Colonic mucosa (tissue), 4 donors: ENCODE measurements around the gene MARK3. TPM values are rescaled to one million over a fixed set of nuclear protein-coding genes. Genes with fewer than 3 reads are reported as not detected.

Experiments
- DNase-seq: peaks from one replicate; pipeline ENCODE4 v3.0.0-alpha.2; 2020
- H3K27ac ChIP-seq: fragments of 200-600 bp; one replicate; pipeline ENCODE4 v1.8.0; 2021
- H3K27me3 ChIP-seq: fragments of 200-600 bp; one replicate; pipeline ENCODE4 v1.8.0; 2021
- H3K36me3 ChIP-seq: fragments of 200-600 bp; one replicate; pipeline ENCODE4 v1.8.0; 2021
- H3K4me1 ChIP-seq: fragments of 200-600 bp; one replicate; pipeline ENCODE4 v1.8.0; 2021; ENCODE audit warnings: mild to moderate bottlenecking
- H3K4me3 ChIP-seq: fragments of 200-600 bp; one replicate; pipeline ENCODE4 v1.8.0; 2021
- H3K9ac ChIP-seq, 2 donors: one replicate each; pipeline ENCODE4 v1.7.0; 2013; ENCODE audit warnings: control low read depth in 2 of 2, low read depth in 2 of 2, low read length in 2 of 2
- H3K9me3 ChIP-seq: fragments of 200-600 bp; one replicate; pipeline ENCODE4 v1.8.0; 2021
- CTCF ChIP-seq: fragments of 200-600 bp; IDR thresholded peaks from one replicate; pipeline ENCODE4 v1.8.0; 2022; ENCODE audit warnings: antibody characterized with exemption, mild to moderate bottlenecking
- intact Hi-C: fragments of 100-400 bp; cut with DNase I; formaldehyde crosslinking; loops from one replicate; pipeline ENCODE4 v1.14.1; 2022
- total RNA-seq, 2 donors: library from RNA; stranded (reverse); fragmentation: NEBNext Ultra II Directional in 1 of 2; extraction: Animal tissue kit (Norgen Biotek cat#: 25700) in 1 of 2; gene quantifications; one replicate each; pipeline ENCODE4 v1.2.1, GENCODE V29; 2021
- donor health status: healthy.
- donor health status: DM: no; HTN: no; CAD: no.
- donor health status: DM: no; HTN: no; CAD: no.

Gene MARK3
- total RNA-seq, 2 donors from 2014 or later = 52.5 to 63.6 TPM

- H3K36me3 ChIP-seq = no peaks in the 10 kb centered on the region
- H3K27me3 ChIP-seq = no peaks in the 10 kb centered on the region
- H3K9ac ChIP-seq = no peak overlapping the region
- DNase-seq = no peak
- no peaks in the 10 kb centered on the region for H3K4me1 ChIP-seq
- no peak for TF ChIP-seq CTCF
- no peak overlapping the region for H3K4me3 ChIP-seq
- H3K9me3 ChIP-seq = no peaks in the 10 kb centered on the region
- no peak overlapping the region for H3K27ac ChIP-seq
- intact Hi-C loops = no loop called here
Measured at GRCh38 chr14:103402695-103403094, 17.5 kb downstream of the MARK3 start.

GRCh38 chr14:103404032-103404918 is 19.1 kb downstream of the MARK3 start:
- Histone ChIP-seq H3K4me1 (no peaks in the 10 kb centered on the region), H3K36me3 (no peaks in the 10 kb centered on the region), H3K27ac (no peak overlapping the region), H3K9me3 (no peaks in the 10 kb centered on the region), H3K9ac (no peak overlapping the region), H3K27me3 (no peaks in the 10 kb centered on the region), H3K4me3 (no peak overlapping the region)
- intact Hi-C loops = no loop called here
- no peak for DNase-seq
- TF ChIP-seq CTCF = no peak

GRCh38 chr14:103404920-103405319 is 19.7 kb downstream of the MARK3 start:
- Histone ChIP-seq H3K9ac (no peak overlapping the region), H3K36me3 (no peaks in the 10 kb centered on the region), H3K9me3 (no peaks in the 10 kb centered on the region), H3K4me1 (no peaks in the 10 kb centered on the region), H3K4me3 (no peak overlapping the region), H3K27me3 (no peaks in the 10 kb centered on the region), H3K27ac (no peak overlapping the region)
- no peak for TF ChIP-seq CTCF
- no peak for DNase-seq
- intact Hi-C loops = no loop called here

- H3K9ac ChIP-seq = no peak overlapping the region
- H3K9me3 ChIP-seq = no peaks in the 10 kb centered on the region
- no peaks in the 10 kb centered on the region for H3K36me3 ChIP-seq
- H3K4me3 ChIP-seq = no peak overlapping the region
- no peak for DNase-seq
- H3K27me3 ChIP-seq = no peaks in the 10 kb centered on the region
- intact Hi-C loops = no loop called here
- no peak overlapping the region for H3K27ac ChIP-seq
- TF ChIP-seq CTCF = no peak
- H3K4me1 ChIP-seq = no peaks in the 10 kb centered on the region
Measured at GRCh38 chr14:103408491-103409155, 23.4 kb downstream of the MARK3 start.

GRCh38 chr14:103416916-103417315 is 31.7 kb downstream of the MARK3 start:
- intact Hi-C loops = no loop called here
- no peak for DNase-seq

More at GRCh38 chr14:103416916-103417315, 31.7 kb downstream of the MARK3 start:
- no peak for TF ChIP-seq CTCF
- Histone ChIP-seq H3K36me3 (no peaks in the 10 kb centered on the region), H3K9ac (no peak overlapping the region), H3K4me3 (no peak overlapping the region), H3K27me3 (no peaks in the 10 kb centered on the region), H3K9me3 (no peaks in the 10 kb centered on the region), H3K27ac (no peak overlapping the region), H3K4me1 (no peaks in the 10 kb centered on the region)
